Neural cell (in vitro differentiated cells): ENCODE data around the gene SERP1. TPM values are rescaled to one million over a fixed set of nuclear protein-coding genes. Genes with fewer than 3 reads are reported as not detected.

Source experiments
- H2AFZ ChIP-seq: fragments of 200-600, 300-800 bp; sonication (generic), shearing (Covaris generic); 2 replicates; pipeline ENCODE4 v1.6.0; 2014; ENCODE audit warnings: low read depth, mild to moderate bottlenecking, antibody characterized with exemption, low read length, moderate library complexity
- H3F3A ChIP-seq: fragments of 200-600 bp; shearing (Covaris generic); 2 replicates; pipeline ENCODE4 v1.6.1; 2016; ENCODE audit warnings: mild to moderate bottlenecking, moderate library complexity, mixed read lengths, antibody characterized with exemption, low read length; ENCODE audit not compliant: insufficient read depth, poor library complexity, severe bottlenecking
- H3K27ac ChIP-seq: fragments of 200-600, 300-800 bp; sonication (generic), shearing (Covaris generic); 2 replicates; pipeline ENCODE4 v1.5.1; 2014; ENCODE audit warnings: mild to moderate bottlenecking, low read length, moderate library complexity
- H3K27me3 ChIP-seq: fragments of 300-800, 200-600 bp; sonication (generic), shearing (Covaris generic); 2 replicates; pipeline ENCODE4 v1.6.0; 2014; ENCODE audit warnings: mild to moderate bottlenecking, low read depth, low read length, moderate library complexity; ENCODE audit not compliant: insufficient read depth
- H3K36me3 ChIP-seq: fragments of 300-800, 200-600 bp; sonication (generic), shearing (Covaris generic); 2 replicates; pipeline ENCODE4 v1.5.1; 2014; ENCODE audit warnings: mild to moderate bottlenecking, antibody characterized with exemption, low read length, moderate library complexity; ENCODE audit not compliant: insufficient read depth
- H3K4me2 ChIP-seq: fragments of 300-800, 200-600 bp; sonication (generic), shearing (Covaris generic); 2 replicates; pipeline ENCODE4 v1.6.0; 2014; ENCODE audit warnings: mild to moderate bottlenecking, low read length
- H3K4me3 ChIP-seq: fragments of 300-800, 200-600 bp; sonication (generic), shearing (Covaris generic); 2 replicates; pipeline ENCODE4 v1.5.1; 2014; ENCODE audit warnings: mild to moderate bottlenecking, low read length, moderate library complexity
- H3K79me2 ChIP-seq: fragments of 200-600 bp; shearing (Covaris generic); replicated peaks from 2 replicates; pipeline ENCODE4 v1.6.0; 2014; ENCODE audit warnings: mild to moderate bottlenecking, low read length, moderate library complexity; ENCODE audit not compliant: insufficient read depth
- H3K9ac ChIP-seq: fragments of 300-800, 200-600 bp; sonication (generic), shearing (Covaris generic); 2 replicates; pipeline ENCODE4 v1.6.1; 2016; ENCODE audit warnings: mild to moderate bottlenecking, low read length, mixed read lengths
- H3K9me2 ChIP-seq: fragments of 200-600 bp; shearing (Covaris generic); 2 replicates; pipeline ENCODE4 v1.6.1; 2016; ENCODE audit warnings: mild to moderate bottlenecking, low read length, mixed read lengths; ENCODE audit not compliant: insufficient read depth
- H3K9me3 ChIP-seq: fragments of 200-600, 300-800 bp; sonication (generic), shearing (Covaris generic); 2 replicates; pipeline ENCODE4 v1.6.1; 2016; ENCODE audit warnings: mild to moderate bottlenecking, mixed run types, low read length, moderate library complexity, mixed read lengths
- H4K20me1 ChIP-seq: fragments of 200-600 bp; shearing (Covaris generic); 2 replicates; pipeline ENCODE4 v1.6.1; 2016; ENCODE audit warnings: mild to moderate bottlenecking, mixed run types; ENCODE audit not compliant: insufficient read depth
- CTCF ChIP-seq: fragments of 450-650 bp; IDR thresholded peaks from 2 replicates; pipeline ENCODE4 v1.5.1; 2014; ENCODE audit warnings: antibody characterized with exemption, mild to moderate bottlenecking, moderate library complexity; ENCODE audit not compliant: poor library complexity, severe bottlenecking
- EP300 ChIP-seq: fragments of 450-650 bp; conservative IDR thresholded peaks from 2 replicates; pipeline ENCODE4 v1.6.1; 2014; ENCODE audit warnings: antibody characterized with exemption, mild to moderate bottlenecking, moderate library complexity; ENCODE audit not compliant: poor library complexity, severe bottlenecking
- EZH2 ChIP-seq: fragments of 200-600, 300-800 bp; shearing (Covaris generic), sonication (generic); IDR thresholded peaks from 2 replicates; pipeline ENCODE4 v1.6.1; 2014; ENCODE audit warnings: antibody characterized with exemption, low read length, borderline replicate concordance, mild to moderate bottlenecking; ENCODE audit not compliant: insufficient read depth, poor library complexity, severe bottlenecking
- MXI1 ChIP-seq: fragments of 450-650 bp; conservative IDR thresholded peaks from 2 replicates; pipeline ENCODE4 v1.6.1; 2014; ENCODE audit warnings: antibody characterized with exemption, mild to moderate bottlenecking; ENCODE audit not compliant: poor library complexity, severe bottlenecking
- POLR2AphosphoS5 ChIP-seq: IDR thresholded peaks from 2 replicates; pipeline ENCODE4 v1.6.1; 2012
- RAD21 ChIP-seq: fragments of 450-650 bp; conservative IDR thresholded peaks from 2 replicates; pipeline ENCODE4 v1.6.1; 2014; ENCODE audit warnings: antibody characterized with exemption, mild to moderate bottlenecking, moderate library complexity
- REST ChIP-seq: IDR thresholded peaks from 2 replicates; pipeline ENCODE4 v1.6.1; 2012; ENCODE audit warnings: borderline replicate concordance
- SMC3 ChIP-seq: fragments of 450-650 bp; conservative IDR thresholded peaks from 2 replicates; pipeline ENCODE4 v1.6.1; 2014; ENCODE audit warnings: antibody characterized with exemption, mild to moderate bottlenecking, moderate library complexity; ENCODE audit not compliant: poor library complexity
- TAF1 ChIP-seq: IDR thresholded peaks from 2 replicates; pipeline ENCODE4 v1.6.1; 2012; ENCODE audit warnings: low read depth
- polyA plus RNA-seq: library from polyadenylated mRNA; depleted of rRNA; stranded (reverse); fragments of >200 nt; gene quantifications from 2 replicates; pipeline ENCODE4 v1.2.3, GENCODE V29; 2014

The SERP1 gene
- polyA plus RNA-seq, 1 donor from 2014 or later: 120 TPM

GRCh38 chr3:150508401-150508800 lies 37.9 kb downstream of the SERP1 start:
- Histone ChIP-seq H3K4me3 (no peak overlapping the region), H3K9ac (no peak overlapping the region), H3K36me3 (no peaks in the 10 kb centered on the region), H3K79me2 (no peaks in the 10 kb centered on the region), H3K27me3 (no peaks in the 10 kb centered on the region), H3K27ac (no peak overlapping the region), H3K9me2 (no peaks in the 10 kb centered on the region), H3K9me3 (no peaks in the 10 kb centered on the region), H2AFZ (no peak overlapping the region), H3F3A (no peaks in the 10 kb centered on the region), H4K20me1 (no peaks in the 10 kb centered on the region), H3K4me2 (no peak overlapping the region)
- TF ChIP-seq RAD21: no peak
- TF ChIP-seq POLR2AphosphoS5: no peak
- no peak for TF ChIP-seq SMC3
- no peak for TF ChIP-seq MXI1
- no peak for TF ChIP-seq CTCF
- TF ChIP-seq REST: no peak
- no peak for TF ChIP-seq TAF1

GRCh38 chr3:150504483-150504882 lies 41.8 kb downstream of the SERP1 start:
- Histone ChIP-seq H4K20me1 (no peaks in the 10 kb centered on the region), H3K36me3 (no peaks in the 10 kb centered on the region), H3K9ac (no peak overlapping the region), H2AFZ (no peak overlapping the region), H3K27ac (no peak overlapping the region), H3K4me2 (no peak overlapping the region), H3K27me3 (no peaks in the 10 kb centered on the region), H3K9me3 (no peaks in the 10 kb centered on the region), H3K4me3 (no peak overlapping the region), H3K79me2 (no peaks in the 10 kb centered on the region), H3F3A (no peaks in the 10 kb centered on the region), H3K9me2 (no peaks in the 10 kb centered on the region)
- TF ChIP-seq EP300 (no peak), POLR2AphosphoS5 (no peak), MXI1 (no peak), RAD21 (no peak), TAF1 (no peak), REST (no peak), SMC3 (no peak), CTCF (no peak), EZH2 (no peak)
